GM21381 (cell line): ENCODE measurements around the gene RASAL1.
"Not testable (repeated sequence)": the region's sequence is repeated elsewhere in the genome, so short reads cannot be mapped to it uniquely, and the experiment has no call there.

Experiments used
- ATAC-seq: cut with Tn5 transposase; IDR thresholded peaks from one replicate; pipeline ENCODE4 v1.9.1; 2021; ENCODE audit warnings: mild to moderate bottlenecking, moderate library complexity; ENCODE audit not compliant: unreplicated experiment

The RASAL1 gene

GRCh38 chr12:113142173-113142885 is 6.8 kb upstream of the RASAL1 start:
- no peak for ATAC-seq

- not testable (repeated sequence) for ATAC-seq
Observed at GRCh38 chr12:113141716-113142115, 6.2 kb upstream of the RASAL1 start.

- no peak for ATAC-seq
Observed at GRCh38 chr12:113140706-113141105, 5.1 kb upstream of the RASAL1 start.

- ATAC-seq: no peak
Observed at GRCh38 chr12:113138826-113139225, 3.3 kb upstream of the RASAL1 start.

GRCh38 chr12:113137861-113138783 is 2.6 kb upstream of the RASAL1 start:
- ATAC-seq: no peak

- no peak for ATAC-seq
Observed at GRCh38 chr12:113136990-113137511, 1.5 kb upstream of the RASAL1 start.

- no peak for ATAC-seq
Observed at GRCh38 chr12:113136128-113136989, 798 bp upstream of the RASAL1 start.

GRCh38 chr12:113134521-113134951 is 1.0 kb downstream of the RASAL1 start:
- no peak for ATAC-seq

- no peak for ATAC-seq
Observed at GRCh38 chr12:113134071-113134470, 1.5 kb downstream of the RASAL1 start.

- ATAC-seq: no peak
Observed at GRCh38 chr12:113133666-113134065, 1.9 kb downstream of the RASAL1 start.

- ATAC-seq: no peak
Observed at GRCh38 chr12:113133036-113133435, 2.5 kb downstream of the RASAL1 start.

GRCh38 chr12:113131556-113131955 is 4.0 kb downstream of the RASAL1 start:
- ATAC-seq: no peak

GRCh38 chr12:113130457-113131135 is 5.0 kb downstream of the RASAL1 start:
- no peak for ATAC-seq

- ATAC-seq: no peak
Observed at GRCh38 chr12:113129664-113130456, 5.7 kb downstream of the RASAL1 start.

- no peak for ATAC-seq
Observed at GRCh38 chr12:113128802-113129663, 6.5 kb downstream of the RASAL1 start.

GRCh38 chr12:113127791-113128199 is 7.8 kb downstream of the RASAL1 start:
- no peak for ATAC-seq

- no peak for ATAC-seq
Observed at GRCh38 chr12:113120670-113121370, 14.7 kb downstream of the RASAL1 start.
